GM21367 (cell line): ENCODE measurements around the gene TBC1D4.

Experiments used
- ATAC-seq: cut with Tn5 transposase; IDR thresholded peaks from one replicate; pipeline ENCODE4 v1.9.1; 2021; ENCODE audit not compliant: unreplicated experiment

TBC1D4 gene

GRCh38 chr13:75482070-75482819 lies at the start of gene TBC1D4:
TBC1D4 (minus strand) TSS chr13:75482169; CDS start chr13:75481767, 402 bp downstream.
- ATAC-seq = peak; percentile 84

- ATAC-seq = no peak
Measured at GRCh38 chr13:75530549-75530961, 48.6 kb upstream of the TBC1D4 start.

- no peak for ATAC-seq
Measured at GRCh38 chr13:75521956-75522355, 40.0 kb upstream of the TBC1D4 start.

- ATAC-seq = no peak
Measured at GRCh38 chr13:75518439-75519088, 36.6 kb upstream of the TBC1D4 start.

GRCh38 chr13:75514080-75514995 lies 32.4 kb upstream of the TBC1D4 start:
- no peak for ATAC-seq

- no peak for ATAC-seq
Measured at GRCh38 chr13:75513271-75513670, 31.3 kb upstream of the TBC1D4 start.

GRCh38 chr13:75512253-75512652 lies 30.3 kb upstream of the TBC1D4 start:
- ATAC-seq = peak; percentile 91

GRCh38 chr13:75511051-75511625 lies 29.2 kb upstream of the TBC1D4 start:
- no peak for ATAC-seq

- ATAC-seq = no peak
Measured at GRCh38 chr13:75508002-75508548, 26.1 kb upstream of the TBC1D4 start.

GRCh38 chr13:75507027-75508001 lies 25.3 kb upstream of the TBC1D4 start:
- ATAC-seq = no peak

- ATAC-seq = no peak
Measured at GRCh38 chr13:75506018-75506417, 24.0 kb upstream of the TBC1D4 start.

- ATAC-seq = no peak
Measured at GRCh38 chr13:75505327-75505726, 23.4 kb upstream of the TBC1D4 start.

- no peak for ATAC-seq
Measured at GRCh38 chr13:75495938-75496337, 14.0 kb upstream of the TBC1D4 start.

- no peak for ATAC-seq
Measured at GRCh38 chr13:75494491-75494890, 12.5 kb upstream of the TBC1D4 start.

- ATAC-seq = no peak
Measured at GRCh38 chr13:75493156-75493555, 11.2 kb upstream of the TBC1D4 start.

- ATAC-seq = no peak
Measured at GRCh38 chr13:75492389-75492788, 10.4 kb upstream of the TBC1D4 start.

GRCh38 chr13:75491376-75491775 lies 9.4 kb upstream of the TBC1D4 start:
- no peak for ATAC-seq

- ATAC-seq = peak; percentile 88
Measured at GRCh38 chr13:75489502-75490263, 7.7 kb upstream of the TBC1D4 start.
